ENCODE data around the gene NHEJ1.
A peak's percentile ranks its signal among the peaks of the same experiment; 100 is the strongest.

NHEJ1 gene

GRCh38 chr2:219104107-219105035 lies 56.2 kb downstream of the NHEJ1 start:
- peak; percentile 79 for DNase-seq (ENCODE audit: low read depth)
- no peak overlapping the region for H3K4me3 ChIP-seq (ENCODE audit: low read length)
- TF ChIP-seq CTCF (conservative IDR thresholded peaks at IDR 0.05; ENCODE audit: low read length): peak; percentile 87

GRCh38 chr2:219099329-219099728 lies 61.3 kb downstream of the NHEJ1 start:
- no peak overlapping the region for H3K4me3 ChIP-seq (ENCODE audit: low read length)
- TF ChIP-seq CTCF (conservative IDR thresholded peaks at IDR 0.05; ENCODE audit: low read length): no peak
- peak; percentile 50 for DNase-seq (ENCODE audit: low read depth)

- no peak for TF ChIP-seq CTCF (conservative IDR thresholded peaks at IDR 0.05; ENCODE audit: low read length)
- DNase-seq (ENCODE audit: low read depth): no peak
Observed at GRCh38 chr2:219095406-219095935, 65.1 kb downstream of the NHEJ1 start.

GRCh38 chr2:219094171-219094570 lies 66.4 kb downstream of the NHEJ1 start:
- H3K4me3 ChIP-seq (ENCODE audit: low read length): no peak overlapping the region
- no peak for TF ChIP-seq CTCF (conservative IDR thresholded peaks at IDR 0.05; ENCODE audit: low read length)
- no peak for DNase-seq (ENCODE audit: low read depth)

More at GRCh38 chr2:219095406-219095935, 65.1 kb downstream of the NHEJ1 start:
- no peak overlapping the region for H3K4me3 ChIP-seq (ENCODE audit: low read length)

- DNase-seq (ENCODE audit: low read depth): no peak
- TF ChIP-seq CTCF (conservative IDR thresholded peaks at IDR 0.05; ENCODE audit: low read length): no peak
- H3K4me3 ChIP-seq (ENCODE audit: low read length): no peak overlapping the region
Observed at GRCh38 chr2:219090436-219091299, 69.9 kb downstream of the NHEJ1 start.

GRCh38 chr2:219089330-219089729 lies 71.3 kb downstream of the NHEJ1 start:
- H3K4me3 ChIP-seq (ENCODE audit: low read length): no peak overlapping the region
- DNase-seq (ENCODE audit: low read depth): no peak
- no peak for TF ChIP-seq CTCF (conservative IDR thresholded peaks at IDR 0.05; ENCODE audit: low read length)
